Neuronal stem cell (in vitro differentiated cells): ENCODE measurements around the gene ENOX2.
A peak's percentile ranks its signal among the peaks of the same experiment; 100 is the strongest.

Experiments used
- DNase-seq: peaks from one replicate; pipeline ENCODE4 v3.0.0-alpha.2; 2013; ENCODE audit warnings: low spot score
- H2AFZ ChIP-seq: one replicate; pipeline ENCODE4 v1.6.1; 2013; ENCODE audit warnings: mild to moderate bottlenecking, low read length, inconsistent platforms
- H2AK5ac ChIP-seq: 2 replicates; pipeline ENCODE4 v1.6.1; 2013; ENCODE audit warnings: low read depth, mild to moderate bottlenecking, inconsistent platforms, low read length, moderate library complexity, mixed read lengths
- H2BK120ac ChIP-seq: 2 replicates; pipeline ENCODE4 v1.6.1; 2013; ENCODE audit warnings: low read depth, mild to moderate bottlenecking, inconsistent platforms, low read length, moderate library complexity, mixed read lengths
- H2BK12ac ChIP-seq: one replicate; pipeline ENCODE4 v1.6.1; 2013; ENCODE audit warnings: low read length, inconsistent platforms
- H2BK15ac ChIP-seq: 2 replicates; pipeline ENCODE4 v1.6.1; 2013; ENCODE audit warnings: mild to moderate bottlenecking, low read length, inconsistent platforms, mixed read lengths
- H2BK5ac ChIP-seq: one replicate; pipeline ENCODE4 v1.6.1; 2013; ENCODE audit warnings: inconsistent platforms, mild to moderate bottlenecking, low read length, moderate library complexity
- H3K14ac ChIP-seq: one replicate; pipeline ENCODE4 v1.6.1; 2013; ENCODE audit warnings: low read length, inconsistent platforms
- H3K18ac ChIP-seq: 2 replicates; pipeline ENCODE4 v1.6.1; 2013; ENCODE audit warnings: low read length, inconsistent platforms
- H3K23ac ChIP-seq: 2 replicates; pipeline ENCODE4 v1.6.1; 2013; ENCODE audit warnings: low read depth, mild to moderate bottlenecking, mixed read lengths, low read length, inconsistent platforms; ENCODE audit not compliant: poor library complexity
- H3K27ac ChIP-seq: replicated peaks from 3 replicates; pipeline ENCODE4 v1.5.1; 2013; ENCODE audit warnings: low read length, inconsistent platforms
- H3K27me3 ChIP-seq, 3 experiments: 2 replicates each; pipeline ENCODE4 v1.6.1; 2013; ENCODE audit warnings: low read length in 3 of 3, mild to moderate bottlenecking in 2 of 3, inconsistent platforms in 1 of 3, low read depth in 1 of 3, mixed read lengths in 1 of 3, moderate library complexity in 1 of 3; ENCODE audit not compliant: control insufficient read depth in 3 of 3, insufficient read depth in 3 of 3
- H3K36me3 ChIP-seq, 2 donors: replicated peaks in 1 of 2; 2 replicates each; pipeline ENCODE4 v1.6.1; 2013; ENCODE audit warnings: low read length in 2 of 2; ENCODE audit not compliant: control insufficient read depth in 2 of 2, insufficient read depth in 2 of 2
- H3K4ac ChIP-seq: 2 replicates; pipeline ENCODE4 v1.6.1; 2013; ENCODE audit warnings: inconsistent platforms, mild to moderate bottlenecking, low read length, moderate library complexity
- H3K4me1 ChIP-seq, 2 donors: 1 replicate in 1 of 2; 2 replicates in 1 of 2; pipeline ENCODE4 v1.6.1; 2013; ENCODE audit warnings: low read length in 2 of 2, low read depth in 1 of 2; ENCODE audit not compliant: control insufficient read depth in 2 of 2, insufficient read depth in 1 of 2
- H3K4me2 ChIP-seq: one replicate; pipeline ENCODE4 v1.6.1; 2013; ENCODE audit warnings: mild to moderate bottlenecking, low read length, inconsistent platforms; ENCODE audit not compliant: insufficient read depth, poor library complexity, severe bottlenecking
- H3K4me3 ChIP-seq, 2 donors: 2 replicates each; pipeline ENCODE4 v1.5.1; 2013; ENCODE audit warnings: low read length in 2 of 2, mild to moderate bottlenecking in 2 of 2, inconsistent platforms in 1 of 2, moderate library complexity in 1 of 2
- H3K79me1 ChIP-seq: one replicate; pipeline ENCODE4 v1.6.1; 2013; ENCODE audit warnings: low read depth, mild to moderate bottlenecking, inconsistent platforms, low read length, moderate library complexity
- H3K9ac ChIP-seq: one replicate; pipeline ENCODE4 v1.6.1; 2013; ENCODE audit warnings: mild to moderate bottlenecking, low read depth, low read length, inconsistent platforms; ENCODE audit not compliant: poor library complexity
- H3K9me3 ChIP-seq, 2 donors: replicated peaks in 1 of 2; 2 replicates each; pipeline versions ENCODE3 to v1.6.1; 2013; ENCODE audit warnings: low read length in 2 of 2, mild to moderate bottlenecking in 2 of 2, inconsistent platforms in 1 of 2, low read depth in 1 of 2, mixed read lengths in 1 of 2, moderate library complexity in 1 of 2; ENCODE audit not compliant: control insufficient read depth in 2 of 2, insufficient read depth in 1 of 2
- H4K8ac ChIP-seq: one replicate; pipeline ENCODE4 v1.6.1; 2013; ENCODE audit warnings: low read depth, mild to moderate bottlenecking, inconsistent platforms, low read length, moderate library complexity
- H4K91ac ChIP-seq: one replicate; pipeline ENCODE4 v1.6.1; 2013; ENCODE audit warnings: low read length, low read depth, mild to moderate bottlenecking, inconsistent platforms; ENCODE audit not compliant: poor library complexity
- WGBS, 2 donors: extraction: QIAGEN DNeasy Blood & Tissue Kit; methylation state at CpG; one replicate each; pipeline ENCODE4 v1.1.7; 2013; ENCODE audit warnings: missing lambda C conversion rate in 2 of 2, mixed read lengths in 1 of 2; ENCODE audit not compliant: insufficient read length in 2 of 2, insufficient replicate concordance in 1 of 2; ENCODE audit errors: extremely low coverage in 2 of 2; 5-methylcytosine and 5-hydroxymethylcytosine counted together

ENOX2 gene

DNA sequence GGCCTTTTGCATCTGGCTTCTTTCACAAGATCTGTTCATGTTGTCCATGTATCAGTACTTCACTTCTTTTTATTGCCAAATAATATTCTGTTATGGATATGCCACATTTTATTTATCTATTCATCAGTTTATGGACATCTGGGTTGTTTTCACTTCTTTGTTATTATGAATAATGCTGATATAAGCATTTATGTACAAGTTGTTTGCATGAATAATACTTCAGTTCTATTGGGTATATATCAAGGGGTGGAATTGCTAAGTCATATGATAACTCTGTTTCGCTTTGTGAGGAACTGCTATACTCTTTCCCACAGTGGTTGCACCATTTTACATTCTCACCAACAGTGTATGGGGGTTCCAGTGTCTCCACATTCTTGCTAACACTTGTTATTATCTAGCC lies 310.8 kb downstream of the ENOX2 start:
- Histone ChIP-seq H3K79me1 (no peaks in the 10 kb centered on the region), H3K27ac (no peak overlapping the region), H3K27me3 (peaks cover 0 to 10% (median 0%) of the 10 kb centered on the region in 3 experiments), H2BK15ac (no peak overlapping the region), H2BK12ac (no peak overlapping the region), H3K4me1 (no peaks in the 10 kb centered on the region), H3K4ac (no peak overlapping the region), H3K14ac (no peak overlapping the region), H3K18ac (no peak overlapping the region), H3K4me2 (no peak overlapping the region), H3K9me3 (no peaks in the 10 kb centered on the region), H4K8ac (no peak overlapping the region), H3K4me3 (no peak overlapping the region), H2AK5ac (no peak overlapping the region), H2BK120ac (no peak overlapping the region), H3K23ac (no peak overlapping the region), H4K91ac (no peak overlapping the region), H3K9ac (no peak overlapping the region), H2AFZ (no peak overlapping the region), H3K36me3 (no peaks in the 10 kb centered on the region), H2BK5ac (no peak overlapping the region)
- DNase-seq = no peak
- whole genome bisulfite sequencing, 2 donors = no CpG with 5 or more reads among the region's 1 CpG

GRCh38 chrX:130578906-130579305 lies 324.1 kb downstream of the ENOX2 start:
- Histone ChIP-seq H3K4me3 (no peak overlapping the region), H2AFZ (no peak overlapping the region), H2BK12ac (no peak overlapping the region), H3K36me3 (no peaks in the 10 kb centered on the region), H3K4me2 (no peak overlapping the region), H3K27ac (no peak overlapping the region), H3K79me1 (no peaks in the 10 kb centered on the region), H2BK120ac (no peak overlapping the region), H2BK15ac (no peak overlapping the region), H3K27me3 (no peaks in the 10 kb centered on the region), H3K18ac (no peak overlapping the region), H2BK5ac (no peak overlapping the region), H3K4me1 (no peaks in the 10 kb centered on the region), H3K9me3 (no peaks in the 10 kb centered on the region), H3K4ac (no peak overlapping the region), H3K14ac (no peak overlapping the region), H3K23ac (no peak overlapping the region), H2AK5ac (no peak overlapping the region), H4K8ac (no peak overlapping the region), H3K9ac (no peak overlapping the region), H4K91ac (no peak overlapping the region)
- no peak for DNase-seq

- H3K79me1 ChIP-seq = no peaks in the 10 kb centered on the region
- H2BK5ac ChIP-seq = no peak overlapping the region
- no peak overlapping the region for H2BK15ac ChIP-seq
- H3K4ac ChIP-seq = no peak overlapping the region
- H3K9ac ChIP-seq = no peak overlapping the region
- H2AK5ac ChIP-seq = no peak overlapping the region
- H4K8ac ChIP-seq = no peak overlapping the region
- H3K36me3 ChIP-seq = no peaks in the 10 kb centered on the region
- no peak overlapping the region for H3K27ac ChIP-seq
- H3K4me2 ChIP-seq = no peak overlapping the region
- no CpG with 5 or more reads among the region's 2 CpGs for WGBS, 2 donors
- H3K4me1 ChIP-seq = no peaks in the 10 kb centered on the region
- no peak overlapping the region for H2BK12ac ChIP-seq
- no peaks in the 10 kb centered on the region for H3K9me3 ChIP-seq
- DNase-seq = no peak
- no peak overlapping the region for H4K91ac ChIP-seq
- no peak overlapping the region for H3K23ac ChIP-seq
- no peak overlapping the region for H3K18ac ChIP-seq
- H3K14ac ChIP-seq = no peak overlapping the region
- H3K4me3 ChIP-seq = no peak overlapping the region
- no peak overlapping the region for H2AFZ ChIP-seq
- no peaks in the 10 kb centered on the region for H3K27me3 ChIP-seq
- no peak overlapping the region for H2BK120ac ChIP-seq
Observed at GRCh38 chrX:130577431-130577830, 325.6 kb downstream of the ENOX2 start.

DNA sequence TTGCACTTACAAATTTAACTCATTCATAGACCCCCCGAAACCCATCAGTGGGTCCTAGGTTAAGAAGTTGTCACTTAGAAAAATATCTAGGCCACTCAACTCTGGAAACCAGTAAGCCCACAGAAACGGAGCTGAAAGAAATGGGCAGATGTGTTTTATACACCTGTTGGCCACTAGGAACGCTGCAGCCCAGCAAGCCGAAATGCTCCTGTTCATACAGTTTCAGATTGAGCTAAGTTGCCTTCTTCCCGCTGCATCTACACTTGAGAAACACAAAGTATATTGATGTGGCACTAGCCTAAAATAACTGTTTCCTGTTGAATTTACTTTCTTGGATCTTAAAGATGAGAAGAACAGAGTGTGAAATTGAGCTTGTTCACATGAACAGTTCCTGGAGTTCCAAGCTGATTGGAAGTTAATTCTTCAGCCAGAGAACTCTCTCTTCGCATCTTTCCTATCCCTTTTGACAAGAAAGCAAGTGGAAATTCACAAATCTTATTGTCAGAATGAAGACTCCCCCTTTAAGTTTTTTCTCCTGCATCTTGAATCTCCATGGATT lies 327.1 kb downstream of the ENOX2 start:
- H3K4ac ChIP-seq = no peak overlapping the region
- H2BK120ac ChIP-seq = no peak overlapping the region
- H2BK12ac ChIP-seq = no peak overlapping the region
- no peak overlapping the region for H3K23ac ChIP-seq
- H3K9ac ChIP-seq = no peak overlapping the region
- DNase-seq = peak; percentile 1
- no peak overlapping the region for H4K8ac ChIP-seq
- no peak overlapping the region for H3K14ac ChIP-seq
- no peak overlapping the region for H3K4me2 ChIP-seq
- no peak overlapping the region for H2BK15ac ChIP-seq
- no peaks in the 10 kb centered on the region for H3K27me3 ChIP-seq
- H2AFZ ChIP-seq = no peak overlapping the region
- no peak overlapping the region for H2AK5ac ChIP-seq
- no peaks in the 10 kb centered on the region for H3K4me1 ChIP-seq
- no peak overlapping the region for H2BK5ac ChIP-seq
- H3K36me3 ChIP-seq = no peaks in the 10 kb centered on the region
- no CpG with 5 or more reads among the region's 6 CpGs for WGBS, 2 donors
- no peak overlapping the region for H3K4me3 ChIP-seq
- H3K27ac ChIP-seq = no peak overlapping the region
- no peak overlapping the region for H3K18ac ChIP-seq
- no peak overlapping the region for H4K91ac ChIP-seq
- H3K9me3 ChIP-seq = no peaks in the 10 kb centered on the region
- no peaks in the 10 kb centered on the region for H3K79me1 ChIP-seq
